DND-41 (cell line): ENCODE data around the gene MPP2.
"Not testable (repeated sequence)": the region's sequence is repeated elsewhere in the genome, so short reads cannot be mapped to it uniquely, and the experiment has no call there.

Source experiments
- ATAC-seq: fragments of 200-7000 bp; cut with Tn5 transposase; 3 replicates; pipeline ENCODE4 v1.9.1; 2021; ENCODE audit warnings: low read depth; ENCODE audit not compliant: insufficient read depth
- DNase-seq: peaks from one replicate; pipeline ENCODE4 v3.0.0-alpha.2; 2020
- H2AFZ ChIP-seq: 2 replicates; pipeline ENCODE4 v1.6.0; 2012; ENCODE audit warnings: low read depth, low read length
- H3K27ac ChIP-seq: 2 replicates; pipeline ENCODE4 v1.5.1; 2012; ENCODE audit warnings: low read length, inconsistent platforms
- H3K27me3 ChIP-seq: fragments of 200-600 bp; sonication (generic); 2 replicates; pipeline ENCODE4 v1.6.0; 2012; ENCODE audit warnings: low read length, mild to moderate bottlenecking, inconsistent platforms; ENCODE audit not compliant: insufficient read depth, poor library complexity
- H3K36me3 ChIP-seq: 2 replicates; pipeline ENCODE4 v1.5.1; 2012; ENCODE audit warnings: low read length, inconsistent platforms; ENCODE audit not compliant: insufficient read depth
- H3K4me1 ChIP-seq: 2 replicates; pipeline ENCODE4 v1.5.1; 2012; ENCODE audit warnings: mild to moderate bottlenecking, low read length; ENCODE audit not compliant: insufficient read depth
- H3K4me2 ChIP-seq: 2 replicates; pipeline ENCODE4 v1.6.0; 2012; ENCODE audit warnings: mild to moderate bottlenecking, moderate library complexity, low read length, inconsistent platforms; ENCODE audit not compliant: insufficient read depth
- H3K4me3 ChIP-seq, 2 experiments: fragments of 200-600 bp in 1 of 2; shearing (Covaris generic) in 1 of 2; 2 replicates each; pipeline ENCODE4 v1.5.1; 2012 to 2016; ENCODE audit warnings: inconsistent platforms in 2 of 2, low read length in 2 of 2, mild to moderate bottlenecking in 2 of 2, low read depth in 1 of 2, moderate library complexity in 1 of 2
- H3K79me2 ChIP-seq: 2 replicates; pipeline ENCODE4 v1.6.0; 2012; ENCODE audit warnings: low read length, inconsistent platforms; ENCODE audit not compliant: insufficient read depth
- H3K9ac ChIP-seq: 2 replicates; pipeline ENCODE4 v1.6.0; 2012; ENCODE audit warnings: low read depth, mild to moderate bottlenecking, inconsistent platforms, low read length, moderate library complexity
- H3K9me3 ChIP-seq: 2 replicates; pipeline ENCODE4 v1.5.1; 2012; ENCODE audit warnings: low read length, moderate library complexity, mild to moderate bottlenecking, inconsistent platforms; ENCODE audit not compliant: insufficient read depth, severe bottlenecking
- H4K20me1 ChIP-seq: 2 replicates; pipeline ENCODE4 v1.6.0; 2012; ENCODE audit warnings: low read length; ENCODE audit not compliant: insufficient read depth
- CTCF ChIP-seq: IDR thresholded peaks from 2 replicates; pipeline ENCODE4 v1.5.1; 2012; ENCODE audit warnings: borderline replicate concordance, low read length, moderate library complexity, mild to moderate bottlenecking; ENCODE audit not compliant: poor library complexity, severe bottlenecking; ENCODE audit errors: extremely low read depth
- EZH2 ChIP-seq: IDR thresholded peaks from 3 replicates; pipeline ENCODE4 v1.6.1; 2012; ENCODE audit warnings: borderline replicate concordance, low read depth, mild to moderate bottlenecking, moderate library complexity, low read length, inconsistent platforms; ENCODE audit not compliant: severe bottlenecking

MPP2 gene

GRCh38 chr17:43871946-43872690 lies 35.2 kb downstream of the MPP2 start:
- Histone ChIP-seq H3K4me3 (no peak overlapping the region), H3K4me2 (no peak overlapping the region), H3K4me1 (no peaks in the 10 kb centered on the region), H3K27ac (no peak overlapping the region), H4K20me1 (no peaks in the 10 kb centered on the region), H2AFZ (no peak overlapping the region), H3K36me3 (no peaks in the 10 kb centered on the region), H3K79me2 (no peaks in the 10 kb centered on the region), H3K9me3 (no peaks in the 10 kb centered on the region), H3K9ac (no peak overlapping the region), H3K27me3 (peaks cover 12% of the 10 kb centered on the region)
- DNase-seq (no peak), ATAC-seq (no peak)
- TF ChIP-seq CTCF (no peak), EZH2 (no peak)

GRCh38 chr17:43869031-43869430 lies 38.3 kb downstream of the MPP2 start:
- H3K9me3 ChIP-seq, H3K4me3 ChIP-seq, H3K9ac ChIP-seq, ATAC-seq, H2AFZ ChIP-seq, H3K4me1 ChIP-seq, DNase-seq, H3K4me2 ChIP-seq, H3K36me3 ChIP-seq, H4K20me1 ChIP-seq, H3K79me2 ChIP-seq, H3K27ac ChIP-seq: not testable (repeated sequence)
- peaks cover 18% of the 10 kb centered on the region for H3K27me3 ChIP-seq

- Histone ChIP-seq H4K20me1 (no peaks in the 10 kb centered on the region), H3K9me3 (no peaks in the 10 kb centered on the region), H3K9ac (no peak overlapping the region), H3K4me1 (no peaks in the 10 kb centered on the region), H3K27me3 (peaks cover 19% of the 10 kb centered on the region), H3K79me2 (no peaks in the 10 kb centered on the region), H3K4me2 (no peak overlapping the region), H3K4me3 (no peak overlapping the region), H2AFZ (no peak overlapping the region), H3K36me3 (no peaks in the 10 kb centered on the region), H3K27ac (no peak overlapping the region)
- TF ChIP-seq EZH2 (no peak), CTCF (no peak)
- ATAC-seq (no peak), DNase-seq (no peak)
Observed at GRCh38 chr17:43868226-43868994, 38.9 kb downstream of the MPP2 start.
